ENCODE results near the gene LEUTX. TPM values are rescaled to one million over a fixed set of nuclear protein-coding genes. Genes with fewer than 3 reads are reported as not detected.
A peak's percentile ranks its signal among the peaks of the same experiment; 100 is the strongest.

LEUTX gene
- total and polyA plus RNA-seq, 8 donors, result not detected

DNA sequence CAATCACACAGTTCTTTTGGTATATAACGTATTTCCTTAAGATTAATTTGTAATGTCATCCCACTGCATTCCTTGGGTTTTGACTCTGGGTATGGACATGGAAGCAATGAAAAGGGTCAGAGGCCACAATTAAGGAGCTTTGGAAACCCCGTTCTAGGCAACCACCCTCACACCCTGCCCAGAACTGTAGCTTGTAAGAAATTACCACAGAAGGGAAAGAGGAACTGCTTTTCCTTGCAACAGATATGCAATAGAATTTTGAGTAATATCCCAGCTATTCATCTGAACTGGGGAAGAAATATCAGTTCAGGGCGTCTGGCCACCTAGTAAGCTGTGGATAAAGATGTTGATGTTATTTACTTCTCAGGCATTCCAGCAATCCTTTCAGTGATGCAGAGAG is 39.8 kb upstream of the LEUTX start:
- Histone ChIP-seq H3K4me1 (no peaks in the 10 kb centered on the region), H3K27ac (no peak overlapping the region), H3K9me3 (no peaks in the 10 kb centered on the region), H3K27me3 (peaks cover 0 to 6% (median 0%) of the 10 kb centered on the region in 3 donors), H3K4me3 (no peak overlapping the region), H3K36me3 (no peaks in the 10 kb centered on the region)
- WGBS, 5 donors, result 32 to 54% (median 42%) methylated on average over 3 of the region's 3 CpGs
- TF ChIP-seq POLR2AphosphoS5 (IDR thresholded peaks at IDR 0.05), result no peak
- TF ChIP-seq, protein P1, sequence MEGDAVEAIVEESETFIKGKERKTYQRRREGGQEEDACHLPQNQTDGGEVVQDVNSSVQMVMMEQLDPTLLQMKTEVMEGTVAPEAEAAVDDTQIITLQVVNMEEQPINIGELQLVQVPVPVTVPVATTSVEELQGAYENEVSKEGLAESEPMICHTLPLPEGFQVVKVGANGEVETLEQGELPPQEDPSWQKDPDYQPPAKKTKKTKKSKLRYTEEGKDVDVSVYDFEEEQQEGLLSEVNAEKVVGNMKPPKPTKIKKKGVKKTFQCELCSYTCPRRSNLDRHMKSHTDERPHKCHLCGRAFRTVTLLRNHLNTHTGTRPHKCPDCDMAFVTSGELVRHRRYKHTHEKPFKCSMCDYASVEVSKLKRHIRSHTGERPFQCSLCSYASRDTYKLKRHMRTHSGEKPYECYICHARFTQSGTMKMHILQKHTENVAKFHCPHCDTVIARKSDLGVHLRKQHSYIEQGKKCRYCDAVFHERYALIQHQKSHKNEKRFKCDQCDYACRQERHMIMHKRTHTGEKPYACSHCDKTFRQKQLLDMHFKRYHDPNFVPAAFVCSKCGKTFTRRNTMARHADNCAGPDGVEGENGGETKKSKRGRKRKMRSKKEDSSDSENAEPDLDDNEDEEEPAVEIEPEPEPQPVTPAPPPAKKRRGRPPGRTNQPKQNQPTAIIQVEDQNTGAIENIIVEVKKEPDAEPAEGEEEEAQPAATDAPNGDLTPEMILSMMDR (IDR thresholded peaks at IDR 0.05), result no peak
- DNase-seq, result no peak
- intact Hi-C loops (cut with DNase I; ENCODE audit: low total_unique reads), result no loop called here

DNA sequence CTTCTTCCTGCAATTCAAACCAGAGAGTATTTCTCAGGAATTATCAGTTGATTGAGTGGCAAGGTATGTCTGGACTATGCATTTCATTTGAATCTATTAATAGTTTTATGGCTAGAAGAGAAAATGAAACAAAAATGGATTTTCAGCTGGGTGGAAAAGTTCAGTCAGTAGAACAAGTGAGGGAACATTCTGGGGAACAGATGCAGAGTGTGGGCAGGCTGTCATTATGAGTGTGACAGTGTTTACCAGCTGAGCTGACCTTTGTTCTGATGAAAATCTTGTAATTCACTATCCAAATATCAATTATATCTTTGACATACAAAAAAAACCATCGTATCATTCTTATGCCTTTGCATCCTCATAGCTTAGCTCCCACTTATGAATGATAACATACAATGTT is 38.3 kb upstream of the LEUTX start:
- no peaks in the 10 kb centered on the region for H3K4me1 ChIP-seq
- H3K4me3 ChIP-seq, result no peak overlapping the region
- intact Hi-C loops (cut with DNase I; ENCODE audit: low total_unique reads), result no loop called here
- no peaks in the 10 kb centered on the region for H3K36me3 ChIP-seq
- no peak for DNase-seq
- H3K27ac ChIP-seq, result no peak overlapping the region
- TF ChIP-seq, protein P1 (IDR thresholded peaks at IDR 0.05), result no peak
- TF ChIP-seq POLR2A (IDR thresholded peaks at IDR 0.05), result no peak
- no peak for TF ChIP-seq EP300 (IDR thresholded peaks at IDR 0.05)
- TF ChIP-seq POLR2AphosphoS5 (IDR thresholded peaks at IDR 0.05), result no peak
- H3K9me3 ChIP-seq, result no peaks in the 10 kb centered on the region
- peaks cover 0 to 6% (median 0%) of the 10 kb centered on the region in 3 donors for H3K27me3 ChIP-seq
- WGBS, 5 donors, result 65 to 81% (median 77%) methylated on average over 1 of the region's 1 CpG

DNA sequence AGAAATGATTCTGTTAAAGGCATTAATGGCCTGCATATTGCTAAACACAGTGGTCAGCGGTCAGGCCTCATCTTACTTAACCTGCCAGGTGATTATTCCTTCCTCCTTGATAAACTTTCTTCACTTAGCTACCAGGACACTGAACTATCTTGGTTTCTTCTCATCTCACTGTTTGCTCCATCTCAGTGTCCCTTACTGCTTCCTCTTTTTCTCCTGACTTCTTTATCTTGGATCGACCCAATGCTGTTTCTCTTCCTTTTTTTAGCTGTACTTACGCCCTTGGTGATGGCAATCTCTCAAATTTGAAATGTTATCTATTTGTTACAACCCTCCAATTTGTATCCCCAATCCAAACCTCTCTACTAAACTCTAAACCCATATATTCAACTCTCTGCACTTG is 33.0 kb upstream of the LEUTX start:
- Histone ChIP-seq H3K9me3 (no peaks in the 10 kb centered on the region), H3K36me3 (no peaks in the 10 kb centered on the region), H3K27me3 (no peaks in the 10 kb centered on the region), H3K27ac (no peak overlapping the region), H3K4me3 (no peak overlapping the region), H3K4me1 (no peaks in the 10 kb centered on the region)
- intact Hi-C loops (cut with DNase I; ENCODE audit: low total_unique reads), result no loop called here
- TF ChIP-seq, protein P1 (IDR thresholded peaks at IDR 0.05), result no peak
- TF ChIP-seq POLR2AphosphoS5 (IDR thresholded peaks at IDR 0.05) (no peak), POLR2A (IDR thresholded peaks at IDR 0.05) (no peak), EP300 (IDR thresholded peaks at IDR 0.05) (no peak)
- DNase-seq, result no peak
- 54 to 76% (median 69%) methylated on average over 3 of the region's 3 CpGs for WGBS, 5 donors

DNA sequence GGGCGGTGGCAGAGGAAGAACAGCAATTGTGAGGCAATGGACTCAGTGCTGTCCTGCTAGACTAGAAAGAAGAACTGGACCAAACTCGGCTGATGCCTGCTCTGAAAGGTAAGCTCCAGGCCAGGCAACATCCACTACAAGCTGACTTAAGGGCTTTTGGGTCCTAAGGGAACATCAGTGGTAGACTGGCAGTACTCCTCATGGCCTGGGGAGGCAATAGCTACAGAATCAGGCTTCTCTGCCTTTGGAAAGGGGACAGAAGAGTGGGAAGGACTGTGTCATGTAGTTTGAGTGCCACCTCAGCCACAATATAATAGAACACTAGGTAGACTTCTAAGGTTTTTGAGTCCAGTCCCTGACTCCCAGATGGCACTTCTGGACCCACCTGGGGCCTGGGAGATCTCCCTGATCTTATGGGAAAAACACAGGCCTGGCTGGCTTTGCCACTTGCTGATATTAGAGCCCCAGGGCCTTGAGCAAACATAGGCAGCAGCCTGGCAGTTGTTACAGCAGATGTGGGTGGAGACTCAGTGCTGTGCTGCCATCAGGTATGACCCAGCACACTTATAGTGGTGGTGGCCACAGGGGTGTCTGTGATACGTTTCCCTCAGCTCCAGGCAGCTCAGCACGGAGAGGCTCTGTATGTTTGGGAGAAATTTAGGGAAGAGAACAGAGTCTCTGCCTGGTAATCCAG is 31.7 kb upstream of the LEUTX start:
- Histone ChIP-seq H3K27me3 (peaks cover 0 to 3% (median 0%) of the 10 kb centered on the region in 3 donors), H3K4me1 (no peaks in the 10 kb centered on the region), H3K36me3 (no peaks in the 10 kb centered on the region), H3K4me3 (no peak overlapping the region), H3K9me3 (no peaks in the 10 kb centered on the region), H3K27ac (peak overlapping the region in 2 of 5 donors; percentile 13 to 16)
- 58 to 73% (median 68%) methylated on average over 3 to 4 of the region's 4 CpGs for WGBS, 5 donors
- TF ChIP-seq, protein P1 (IDR thresholded peaks at IDR 0.05), result no peak
- TF ChIP-seq EP300 (IDR thresholded peaks at IDR 0.05), result no peak
- no peak for TF ChIP-seq POLR2AphosphoS5 (IDR thresholded peaks at IDR 0.05)
- TF ChIP-seq POLR2A (IDR thresholded peaks at IDR 0.05), result no peak
- intact Hi-C loops (cut with DNase I; ENCODE audit: low total_unique reads), result no loop called here
- peak; percentile 26 to 58 for DNase-seq

Measured in stomach (tissue), 9 donors.